RWPE2 (cell line): Measurements from ENCODE around the gene CPT1A.

Experiments used
- ATAC-seq: fragments of 200-7000 bp; cut with Tn5 transposase; 3 replicates; pipeline ENCODE4 v1.9.1; 2021; ENCODE audit warnings: low read depth
- DNase-seq: peaks from one replicate; pipeline ENCODE4 v3.0.0-alpha.2; 2020; ENCODE audit warnings: low spot score
- H3K27ac ChIP-seq: fragments of 450-650 bp; 2 replicates; pipeline ENCODE4 v1.5.1; 2017; ENCODE audit warnings: mild to moderate bottlenecking; ENCODE audit not compliant: poor library complexity, severe bottlenecking
- H3K27me3 ChIP-seq: fragments of 250-450 bp; sonication (Bioruptor Pico); 2 replicates; pipeline ENCODE4 v1.5.1; 2021; ENCODE audit warnings: mild to moderate bottlenecking, moderate library complexity; ENCODE audit not compliant: insufficient read depth, poor library complexity, severe bottlenecking
- H3K36me3 ChIP-seq: fragments of 250-450 bp; sonication (Bioruptor Pico); 2 replicates; pipeline ENCODE4 v1.5.1; 2020; ENCODE audit warnings: low read depth, mild to moderate bottlenecking, moderate library complexity
- H3K4me1 ChIP-seq: fragments of 250-450 bp; sonication (Bioruptor Pico); 2 replicates; pipeline ENCODE4 v1.5.1; 2021; ENCODE audit warnings: mild to moderate bottlenecking, moderate library complexity; ENCODE audit not compliant: insufficient read depth, poor library complexity, severe bottlenecking
- H3K4me3 ChIP-seq: fragments of 250-450 bp; sonication (Bioruptor Pico); 2 replicates; pipeline ENCODE4 v1.5.1; 2021; ENCODE audit warnings: mild to moderate bottlenecking, moderate library complexity; ENCODE audit not compliant: severe bottlenecking
- H3K9me3 ChIP-seq: fragments of 250-450 bp; sonication (Bioruptor Pico); 2 replicates; pipeline ENCODE4 v1.5.1; 2021; ENCODE audit warnings: mild to moderate bottlenecking, moderate library complexity; ENCODE audit not compliant: severe bottlenecking
- TF ChIP-seq, protein P1 (sequence below): fragments of 450-650 bp; IDR thresholded peaks from one replicate; pipeline ENCODE4 v1.5.1; 2017; ENCODE audit warnings: mild to moderate bottlenecking, moderate library complexity; ENCODE audit not compliant: poor library complexity, severe bottlenecking

Gene CPT1A

DNA sequence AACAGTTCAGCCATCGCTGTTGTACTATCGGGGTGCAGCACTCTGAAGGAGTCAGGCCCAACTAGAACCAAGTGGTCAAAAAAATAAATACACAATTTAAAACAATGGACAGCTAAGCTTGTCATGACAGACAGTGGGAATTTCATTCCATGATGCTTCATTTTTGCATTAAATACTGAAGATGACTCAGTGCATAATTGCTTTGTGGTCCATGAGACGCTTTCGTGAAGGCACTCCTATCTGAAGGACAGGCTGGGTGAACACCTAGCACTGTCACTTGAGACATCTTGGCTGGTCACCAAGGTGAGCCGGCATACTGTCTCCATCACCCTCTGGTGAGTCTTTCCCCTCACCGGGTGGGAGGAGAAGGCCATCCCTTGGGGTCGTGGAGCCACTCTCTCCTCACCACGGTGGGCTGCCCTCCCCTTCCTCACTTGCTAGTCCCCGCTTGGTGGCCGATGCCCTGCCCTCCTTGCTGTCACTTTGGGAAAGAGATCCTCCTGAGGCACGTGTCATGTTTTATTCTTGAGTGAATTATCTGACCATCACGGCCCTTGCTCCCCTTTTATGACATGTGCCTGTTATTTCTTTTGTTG, 85.4 kb downstream of the CPT1A start:
- Histone ChIP-seq H3K4me3 (no peak overlapping the region), H3K27ac (no peak overlapping the region), H3K9me3 (no peaks in the 10 kb centered on the region), H3K36me3 (peaks cover 15% of the 10 kb centered on the region; the same call in 1 of the 2 replicates), H3K27me3 (no peaks in the 10 kb centered on the region), H3K4me1 (no peaks in the 10 kb centered on the region)
- TF ChIP-seq, protein P1, sequence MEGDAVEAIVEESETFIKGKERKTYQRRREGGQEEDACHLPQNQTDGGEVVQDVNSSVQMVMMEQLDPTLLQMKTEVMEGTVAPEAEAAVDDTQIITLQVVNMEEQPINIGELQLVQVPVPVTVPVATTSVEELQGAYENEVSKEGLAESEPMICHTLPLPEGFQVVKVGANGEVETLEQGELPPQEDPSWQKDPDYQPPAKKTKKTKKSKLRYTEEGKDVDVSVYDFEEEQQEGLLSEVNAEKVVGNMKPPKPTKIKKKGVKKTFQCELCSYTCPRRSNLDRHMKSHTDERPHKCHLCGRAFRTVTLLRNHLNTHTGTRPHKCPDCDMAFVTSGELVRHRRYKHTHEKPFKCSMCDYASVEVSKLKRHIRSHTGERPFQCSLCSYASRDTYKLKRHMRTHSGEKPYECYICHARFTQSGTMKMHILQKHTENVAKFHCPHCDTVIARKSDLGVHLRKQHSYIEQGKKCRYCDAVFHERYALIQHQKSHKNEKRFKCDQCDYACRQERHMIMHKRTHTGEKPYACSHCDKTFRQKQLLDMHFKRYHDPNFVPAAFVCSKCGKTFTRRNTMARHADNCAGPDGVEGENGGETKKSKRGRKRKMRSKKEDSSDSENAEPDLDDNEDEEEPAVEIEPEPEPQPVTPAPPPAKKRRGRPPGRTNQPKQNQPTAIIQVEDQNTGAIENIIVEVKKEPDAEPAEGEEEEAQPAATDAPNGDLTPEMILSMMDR: no peak
- no peak for ATAC-seq
- no peak for DNase-seq

DNA sequence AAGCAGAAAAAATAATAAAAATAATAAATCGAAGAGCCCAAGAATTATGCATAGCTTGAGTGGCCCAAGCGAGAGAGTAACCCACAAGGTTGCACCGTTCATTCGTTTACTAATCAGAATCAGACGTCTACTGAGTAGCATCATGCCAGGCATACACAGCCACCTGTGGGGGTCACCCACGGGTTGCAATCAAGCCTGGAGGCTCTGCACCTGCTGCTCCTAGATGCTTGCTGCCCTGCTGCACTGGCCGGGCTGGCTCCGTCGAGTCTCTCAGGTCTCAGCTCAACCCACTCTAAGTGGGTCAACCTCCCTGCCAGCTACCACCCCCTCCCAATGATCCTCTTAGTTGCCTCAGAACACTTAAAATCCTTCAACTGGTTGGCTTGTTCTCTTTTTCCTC, 88.4 kb downstream of the CPT1A start:
- no peaks in the 10 kb centered on the region for H3K4me1 ChIP-seq
- no peak for DNase-seq

DNA sequence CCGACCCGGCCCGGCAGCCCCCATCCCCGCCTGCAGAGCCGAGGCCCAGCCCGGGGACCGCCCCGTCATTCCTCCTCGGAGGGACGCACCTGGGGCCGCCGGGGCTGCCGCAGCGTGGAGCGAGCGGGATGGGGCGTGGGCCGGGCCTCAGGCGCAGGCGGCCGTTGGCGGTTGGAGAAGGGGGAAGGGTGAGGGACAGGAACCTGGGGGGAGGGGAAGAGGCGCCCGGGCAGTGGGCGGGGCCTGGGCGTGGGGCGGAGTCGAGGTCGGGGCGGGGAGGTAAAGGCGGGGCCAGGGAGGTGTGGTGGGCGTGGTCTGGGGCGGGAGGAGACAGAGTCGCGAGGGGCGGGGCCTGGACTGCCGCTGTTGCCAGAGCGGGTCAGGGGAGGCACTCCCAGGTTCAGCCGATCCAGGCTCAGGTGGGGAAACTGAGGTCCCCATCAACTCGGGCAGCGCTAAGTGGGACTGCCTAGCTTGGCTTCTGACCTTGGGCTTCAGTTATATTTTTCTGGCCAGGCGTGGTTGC, 90.3 kb downstream of the CPT1A start, which contains the start of gene TESMIN:
TSS of gene TESMIN (minus strand) at position 190 of the 526 bp plus-strand sequence. CDS start 860 bp downstream, outside the sequence.
- H3K4me3 ChIP-seq: peak within 1 kb of the TSS; percentile 71
- DNase-seq: peak; percentile 92
- H3K36me3 ChIP-seq: 0 out of 2 replicates have a peak, but pooled peaks cover 3% of the 10 kb centered on the region
- TF ChIP-seq, protein P1: no peak
- H3K27ac ChIP-seq: peak within 1 kb of the TSS; percentile 44
- ATAC-seq: peak; percentile 87
- H3K4me1 ChIP-seq: no peaks in the 10 kb centered on the region
- no peaks in the 10 kb centered on the region for H3K9me3 ChIP-seq
- no peaks in the 10 kb centered on the region for H3K27me3 ChIP-seq

More for the DNA sequence above, 88.4 kb downstream of the CPT1A start:
- no peak for ATAC-seq
- Histone ChIP-seq H3K9me3 (no peaks in the 10 kb centered on the region), H3K36me3 (peaks cover under 1% of the 10 kb centered on the region; the same call in 1 of the 2 replicates), H3K4me3 (no peak overlapping the region), H3K27ac (no peak overlapping the region), H3K27me3 (no peaks in the 10 kb centered on the region)
- TF ChIP-seq, protein P1: no peak

DNA sequence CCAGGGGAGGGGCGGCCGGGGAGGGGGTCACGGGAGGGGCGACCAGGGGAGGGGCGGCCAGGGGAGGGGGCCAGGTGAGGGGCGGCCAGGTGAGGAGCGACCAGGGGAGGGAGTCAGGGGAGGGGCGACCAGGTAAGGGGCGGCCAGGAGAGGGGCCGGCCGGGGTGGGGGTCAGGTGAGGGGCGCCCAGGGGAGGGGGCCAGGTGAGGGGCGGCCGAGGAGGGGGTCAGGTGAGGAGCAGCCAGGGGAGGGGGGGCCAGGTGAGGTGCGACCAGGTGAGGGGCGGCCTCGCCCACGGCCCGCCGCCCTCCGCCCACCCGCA, 90.8 kb downstream of the CPT1A start:
- TF ChIP-seq, protein P1: no peak
- Histone ChIP-seq H3K27me3 (no peaks in the 10 kb centered on the region), H3K4me1 (no peaks in the 10 kb centered on the region), H3K27ac (peak overlapping the region; percentile 44), H3K9me3 (no peaks in the 10 kb centered on the region), H3K36me3 (peaks cover 7% of the 10 kb centered on the region; the same call in 1 of the 2 replicates), H3K4me3 (peak overlapping the region; percentile 71)
- ATAC-seq (no peak), DNase-seq (no peak)
